Spleen (tissue), 11 donors: ENCODE measurements around the gene PDRG1. TPM values are rescaled to one million over a fixed set of nuclear protein-coding genes. Genes with fewer than 3 reads are reported as not detected.

Experiments
- DNase-seq: peaks from one replicate; pipeline ENCODE4 v3.0.0-alpha.2; 2020
- H3K27ac ChIP-seq, 8 donors: fragments of 200-600 bp; sonication (generic) in 7 of 8; 1 replicate in 4 of 8; 2 replicates in 4 of 8; pipeline versions ENCODE4 v1.5.0 to v1.8.0; 2016 to 2021; ENCODE audit warnings: inconsistent platforms in 4 of 8, mild to moderate bottlenecking in 4 of 8, moderate library complexity in 1 of 8
- H3K27me3 ChIP-seq, 7 donors: fragments of 200-600 bp; sonication (generic) in 6 of 7; replicated peaks in 1 of 7; 1 replicate in 4 of 7; 2 replicates in 3 of 7; pipeline versions ENCODE4 v1.5.0 to v1.8.0; 2016 to 2021; ENCODE audit warnings: inconsistent platforms in 3 of 7, mild to moderate bottlenecking in 1 of 7
- H3K36me3 ChIP-seq, 6 donors: fragments of 200-600 bp; sonication (generic) in 5 of 6; 1 replicate in 4 of 6; 2 replicates in 2 of 6; pipeline versions ENCODE4 v1.5.0 to v1.8.0; 2016 to 2021; ENCODE audit warnings: inconsistent platforms in 2 of 6
- H3K4me1 ChIP-seq, 6 donors: fragments of 200-600 bp; sonication (generic) in 5 of 6; 1 replicate in 3 of 6; 2 replicates in 3 of 6; pipeline versions ENCODE4 v1.5.0 to v1.8.0; 2016 to 2021; ENCODE audit warnings: inconsistent platforms in 3 of 6
- H3K4me3 ChIP-seq, 8 donors: fragments of 200-600 bp; sonication (generic) in 7 of 8; 1 replicate in 4 of 8; 2 replicates in 4 of 8; pipeline versions ENCODE4 v1.5.0 to v1.8.0; 2016 to 2021; ENCODE audit warnings: inconsistent platforms in 4 of 8, mild to moderate bottlenecking in 4 of 8, moderate library complexity in 2 of 8
- H3K9me3 ChIP-seq, 8 donors: fragments of 200-600 bp; sonication (generic) in 7 of 8; 1 replicate in 4 of 8; 2 replicates in 4 of 8; pipeline versions ENCODE4 v1.5.0 to v1.8.0; 2016 to 2021; ENCODE audit warnings: inconsistent platforms in 4 of 8
- POLR2A ChIP-seq, 3 donors: fragments of 450-650 bp; IDR thresholded peaks; one replicate each; pipeline ENCODE4 v1.5.1; 2017; ENCODE audit warnings: antibody characterized with exemption in 3 of 3, mild to moderate bottlenecking in 1 of 3
- POLR2AphosphoS5 ChIP-seq, 3 donors: sonication (generic); formaldehyde crosslinking; IDR thresholded peaks; one replicate each; pipeline ENCODE4 v1.5.1; 2017; ENCODE audit warnings: antibody characterized with exemption in 3 of 3
- WGBS, 5 donors: extraction: QIAGEN DNeasy Blood & Tissue Kit in 3 of 5; methylation state at CpG; one replicate each; pipeline versions ENCODE4 v1.1.5 to v1.1.7; 2013 to 2018; 5-methylcytosine and 5-hydroxymethylcytosine counted together
- intact Hi-C: fragments of 100-400 bp; cut with DNase I; formaldehyde crosslinking; loops from one replicate; pipeline ENCODE4 v1.15.0; 2023; ENCODE audit warnings: low total_unique reads
- polyA plus RNA-seq, 3 donors: library from polyadenylated mRNA; stranded (reverse); fragments of 200-250 nt; gene quantifications; one replicate each; pipeline ENCODE4 v1.2.1, GENCODE V29; 2013
- total RNA-seq, 7 donors: library from RNA; depleted of rRNA in 3 of 7; stranded (reverse); fragments of >200 nt in 3 of 7; fragmentation: NEBNext Ultra II Directional in 4 of 7; extraction: Animal tissue kit (Norgen Biotek cat#: 25700) in 4 of 7; gene quantifications; one replicate each; pipeline versions ENCODE4 v1.1.0 to v1.2.1, GENCODE V29; 2016 to 2021
- TF ChIP-seq, protein P1 (sequence below), 11 experiments: fragments of 200-600 bp in 7 of 11; fragments of 450-650 bp in 4 of 11; sonication (generic) in 4 of 11; IDR thresholded peaks in 8 of 11; conservative IDR thresholded peaks in 3 of 11; 1 replicate in 7 of 11; 2 replicates in 4 of 11; pipeline versions ENCODE4 v1.4.0 to v1.8.0; 2016 to 2021; ENCODE audit warnings: antibody characterized with exemption in 11 of 11, inconsistent platforms in 4 of 11, mild to moderate bottlenecking in 1 of 11
- donor health status: healthy with polysubstance abuse.
- donor health status: DM: no; HTN: no; CAD: no; lungs with moderate emphysema.
- donor health status: DM: no; HTN: no; CAD: no.
- donor health status: Bipolar disorder and iron deficiency.
- donor health status: healthy.
- donor health status: DM: no; HTN: no; CAD: no.
- donor health status: DM: yes; HTN: yes; CAD: no.

Gene PDRG1
- total and polyA plus RNA-seq, 10 donors, result 8.2 to 21.1 (median 11.2) TPM

- TF ChIP-seq POLR2A (IDR thresholded peaks at IDR 0.05) (no peak), POLR2AphosphoS5 (IDR thresholded peaks at IDR 0.05) (no peak)
- TF ChIP-seq, protein P1, sequence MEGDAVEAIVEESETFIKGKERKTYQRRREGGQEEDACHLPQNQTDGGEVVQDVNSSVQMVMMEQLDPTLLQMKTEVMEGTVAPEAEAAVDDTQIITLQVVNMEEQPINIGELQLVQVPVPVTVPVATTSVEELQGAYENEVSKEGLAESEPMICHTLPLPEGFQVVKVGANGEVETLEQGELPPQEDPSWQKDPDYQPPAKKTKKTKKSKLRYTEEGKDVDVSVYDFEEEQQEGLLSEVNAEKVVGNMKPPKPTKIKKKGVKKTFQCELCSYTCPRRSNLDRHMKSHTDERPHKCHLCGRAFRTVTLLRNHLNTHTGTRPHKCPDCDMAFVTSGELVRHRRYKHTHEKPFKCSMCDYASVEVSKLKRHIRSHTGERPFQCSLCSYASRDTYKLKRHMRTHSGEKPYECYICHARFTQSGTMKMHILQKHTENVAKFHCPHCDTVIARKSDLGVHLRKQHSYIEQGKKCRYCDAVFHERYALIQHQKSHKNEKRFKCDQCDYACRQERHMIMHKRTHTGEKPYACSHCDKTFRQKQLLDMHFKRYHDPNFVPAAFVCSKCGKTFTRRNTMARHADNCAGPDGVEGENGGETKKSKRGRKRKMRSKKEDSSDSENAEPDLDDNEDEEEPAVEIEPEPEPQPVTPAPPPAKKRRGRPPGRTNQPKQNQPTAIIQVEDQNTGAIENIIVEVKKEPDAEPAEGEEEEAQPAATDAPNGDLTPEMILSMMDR (IDR thresholded peaks at IDR 0.05 in 8 of 11, conservative IDR thresholded peaks at IDR 0.05 in 3 of 11), result no peak
- no peak overlapping the region for H3K4me3 ChIP-seq
- intact Hi-C loops, result no loop called here
- no peaks in the 10 kb centered on the region for H3K9me3 ChIP-seq
- WGBS, 5 donors, result 77 to 95% (median 82%) methylated on average over 4 of the region's 4 CpGs
- peaks cover 0 to 35% (median 0%) of the 10 kb centered on the region in 7 donors for H3K27me3 ChIP-seq
- no peaks in the 10 kb centered on the region for H3K4me1 ChIP-seq
- no peak for DNase-seq
- H3K27ac ChIP-seq, result no peak overlapping the region
- H3K36me3 ChIP-seq, result no peaks in the 10 kb centered on the region
These were observed 25.2 kb upstream of the PDRG1 start for GRCh38 chr20:31977080-31977479.

GRCh38 chr20:31975874-31976273 is 24.0 kb upstream of the PDRG1 start:
- Histone ChIP-seq H3K4me3 (no peak overlapping the region), H3K36me3 (no peaks in the 10 kb centered on the region), H3K4me1 (no peaks in the 10 kb centered on the region), H3K27ac (no peak overlapping the region), H3K9me3 (no peaks in the 10 kb centered on the region), H3K27me3 (peaks cover 0 to 42% (median 0%) of the 10 kb centered on the region in 7 donors)
- 88 to 95% (median 93%) methylated on average over 2 of the region's 2 CpGs for WGBS, 5 donors
- no peak for DNase-seq
- TF ChIP-seq POLR2A (IDR thresholded peaks at IDR 0.05), result no peak
- TF ChIP-seq, protein P1 (IDR thresholded peaks at IDR 0.05 in 8 of 11, conservative IDR thresholded peaks at IDR 0.05 in 3 of 11), result no peak
- no peak for TF ChIP-seq POLR2AphosphoS5 (IDR thresholded peaks at IDR 0.05)
- intact Hi-C loops, result no loop called here

DNA sequence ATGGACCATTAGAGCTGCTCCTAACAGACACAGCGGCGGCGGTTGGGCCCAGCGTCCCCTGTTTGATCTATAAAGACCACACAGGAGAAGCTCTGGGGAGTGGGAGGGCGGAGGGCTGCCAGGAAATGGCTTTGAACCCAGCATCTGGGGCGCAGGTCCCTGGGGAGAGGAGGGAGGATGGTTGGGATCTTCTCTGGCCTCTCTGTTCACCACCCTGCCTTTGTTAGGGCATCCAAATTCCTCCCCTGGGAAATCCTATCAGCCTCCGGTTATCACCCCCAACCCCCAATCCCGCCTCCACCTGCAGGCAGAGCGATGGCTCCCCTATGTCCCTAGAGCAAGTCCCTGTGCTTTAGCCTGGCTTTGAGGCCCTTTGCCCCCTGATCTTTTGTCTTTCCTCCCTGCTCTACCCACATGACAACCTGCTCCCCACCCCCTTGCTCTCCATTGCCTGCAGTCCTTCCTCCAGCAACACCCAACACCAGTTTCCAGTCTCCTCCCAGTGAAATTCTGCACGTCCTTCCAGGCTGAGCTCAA is 23.2 kb upstream of the PDRG1 start:
- Histone ChIP-seq H3K4me1 (no peaks in the 10 kb centered on the region), H3K36me3 (no peaks in the 10 kb centered on the region), H3K9me3 (no peaks in the 10 kb centered on the region), H3K27ac (no peak overlapping the region), H3K27me3 (peaks cover 0 to 43% (median 0%) of the 10 kb centered on the region in 7 donors), H3K4me3 (no peak overlapping the region)
- TF ChIP-seq, protein P1 (IDR thresholded peaks at IDR 0.05 in 8 of 11, conservative IDR thresholded peaks at IDR 0.05 in 3 of 11), result no peak
- TF ChIP-seq POLR2AphosphoS5 (IDR thresholded peaks at IDR 0.05), result no peak
- 41 to 65% (median 46%) methylated on average over 7 to 10 of the region's 10 CpGs for WGBS, 5 donors
- DNase-seq, result no peak
- intact Hi-C loops, result no loop called here

- whole genome bisulfite sequencing, 5 donors, result 85 to 96% (median 95%) methylated on average over 2 of the region's 2 CpGs
- DNase-seq, result no peak
These were observed 22.4 kb upstream of the PDRG1 start for GRCh38 chr20:31974296-31974695.

More at GRCh38 chr20:31974296-31974695, 22.4 kb upstream of the PDRG1 start:
- peaks cover 0 to 50% (median 0%) of the 10 kb centered on the region in 7 donors for H3K27me3 ChIP-seq
- H3K4me1 ChIP-seq, result no peaks in the 10 kb centered on the region
- H3K9me3 ChIP-seq, result no peaks in the 10 kb centered on the region
- TF ChIP-seq POLR2A (IDR thresholded peaks at IDR 0.05) (no peak), POLR2AphosphoS5 (IDR thresholded peaks at IDR 0.05) (no peak)
- TF ChIP-seq, protein P1 (IDR thresholded peaks at IDR 0.05 in 8 of 11, conservative IDR thresholded peaks at IDR 0.05 in 3 of 11), result no peak
- H3K36me3 ChIP-seq, result no peaks in the 10 kb centered on the region
- no peak overlapping the region for H3K27ac ChIP-seq
- no peak overlapping the region for H3K4me3 ChIP-seq
- intact Hi-C loops, result no loop called here
